Keratinocyte (primary cell): ENCODE data around the gene DENND4B. TPM values are rescaled to one million over a fixed set of nuclear protein-coding genes. Genes with fewer than 3 reads are reported as not detected.

Source experiments
- DNase-seq: peaks from one replicate; pipeline ENCODE4 v3.0.0-alpha.2; 2011; ENCODE audit warnings: low read depth, missing footprints, low spot score
- FAIRE-seq: peaks from 2 replicates; lab custom pipeline; 2011; peaks lifted over from hg19 to GRCh38; lab: Jason Lieb, UNC
- H2AFZ ChIP-seq: 2 replicates; pipeline ENCODE4 v1.6.0; 2012; ENCODE audit warnings: low read length, control low read depth, inconsistent platforms; ENCODE audit not compliant: control insufficient read depth
- H3K27ac ChIP-seq: 2 replicates; pipeline ENCODE4 v1.5.1; 2011; ENCODE audit warnings: low read length; ENCODE audit not compliant: control insufficient read depth, insufficient read depth
- H3K27me3 ChIP-seq: 3 replicates; pipeline ENCODE4 v1.6.0; 2011; ENCODE audit warnings: low read length; ENCODE audit not compliant: control insufficient read depth, insufficient read depth; ENCODE audit errors: extremely low read depth
- H3K36me3 ChIP-seq, 2 experiments: 2 replicates in 1 of 2; 3 replicates in 1 of 2; pipeline ENCODE4 v1.5.1; 2011; ENCODE audit warnings: low read length in 2 of 2, mild to moderate bottlenecking in 1 of 2; ENCODE audit not compliant: control insufficient read depth in 2 of 2, insufficient read depth in 2 of 2; ENCODE audit errors: extremely low read depth in 1 of 2
- H3K4me1 ChIP-seq: 3 replicates; pipeline ENCODE4 v1.5.1; 2011; ENCODE audit warnings: low read length; ENCODE audit not compliant: control insufficient read depth, insufficient read depth; ENCODE audit errors: extremely low read depth
- H3K4me2 ChIP-seq: 3 replicates; pipeline ENCODE4 v1.6.0; 2011; ENCODE audit warnings: low read depth, low read length; ENCODE audit not compliant: control insufficient read depth, insufficient read depth; ENCODE audit errors: extremely low read depth
- H3K4me3 ChIP-seq, 3 experiments: fragments of 200-600 bp in 1 of 3; sonication (generic) in 1 of 3; 2 replicates in 2 of 3; 3 replicates in 1 of 3; pipeline ENCODE4 v1.5.1; 2011 to 2016; ENCODE audit warnings: low read length in 3 of 3, mild to moderate bottlenecking in 3 of 3, control low read depth in 2 of 3, inconsistent platforms in 1 of 3, low read depth in 1 of 3, mixed read lengths in 1 of 3, mixed run types in 1 of 3, moderate library complexity in 1 of 3; ENCODE audit not compliant: control insufficient read depth in 2 of 3, insufficient read depth in 2 of 3; ENCODE audit errors: extremely low read depth in 1 of 3
- H3K79me2 ChIP-seq: 2 replicates; pipeline ENCODE4 v1.6.0; 2012; ENCODE audit warnings: low read length; ENCODE audit not compliant: control insufficient read depth, insufficient read depth
- H3K9ac ChIP-seq: 3 replicates; pipeline ENCODE4 v1.6.0; 2011; ENCODE audit warnings: low read length; ENCODE audit not compliant: control insufficient read depth, insufficient read depth; ENCODE audit errors: extremely low read depth
- H3K9me1 ChIP-seq: 3 replicates; pipeline ENCODE4 v1.6.0; 2011; ENCODE audit warnings: low read length; ENCODE audit not compliant: control insufficient read depth, insufficient read depth; ENCODE audit errors: extremely low read depth
- H3K9me3 ChIP-seq: 2 replicates; pipeline ENCODE4 v1.5.1; 2012; ENCODE audit warnings: low read depth, low read length; ENCODE audit not compliant: control insufficient read depth
- H4K20me1 ChIP-seq: 3 replicates; pipeline ENCODE4 v1.6.0; 2011; ENCODE audit warnings: low read length; ENCODE audit not compliant: control insufficient read depth, insufficient read depth; ENCODE audit errors: extremely low read depth
- EZH2 ChIP-seq: IDR thresholded peaks from one replicate; pipeline ENCODE4 v1.6.1; 2012; ENCODE audit warnings: inconsistent platforms, mild to moderate bottlenecking, low read length, moderate library complexity
- dilution Hi-C: fragments of 300-500 bp; cut with MboI; formaldehyde crosslinking; loops from one replicate; pipeline ENCODE4 v1.7.0; 2020; ENCODE audit warnings: low sequenced_read_pairs; ENCODE audit not compliant: extremely low pct_ligation_motif_present
- polyA plus RNA-seq, 5 experiments: library from polyadenylated mRNA; depleted of rRNA in 3 of 5; stranded (reverse) in 3 of 5; stranded (forward) in 1 of 5; unstranded in 1 of 5; fragments of >200 nt; gene quantifications; 1 replicate in 1 of 5; 2 replicates in 3 of 5; 3 replicates in 1 of 5; pipeline versions ENCODE4 v1.2.1 to v1.2.3, GENCODE V29; 2011 to 2012; ENCODE audit warnings: missing spikeins in 2 of 5, low read depth in 1 of 5, low replicate concordance in 1 of 5
- TF ChIP-seq, protein P1 (sequence below), 3 experiments: IDR thresholded peaks in 1 of 3; conservative IDR thresholded peaks in 1 of 3; optimal IDR thresholded peaks in 1 of 3; 2 replicates in 2 of 3; 3 replicates in 1 of 3; pipeline versions ENCODE3 to v1.5.1; 2011; ENCODE audit warnings: low read length in 3 of 3, mild to moderate bottlenecking in 3 of 3, moderate library complexity in 2 of 3, control low read depth in 1 of 3, inconsistent platforms in 1 of 3; ENCODE audit not compliant: insufficient read depth in 2 of 3; ENCODE audit errors: extremely low read depth in 1 of 3

Gene DENND4B
- polyA plus RNA-seq, 1 donor (not counting 4 experiments of a cell fraction or from before 2014, with no cell fraction given) = 7.9 TPM

DNA sequence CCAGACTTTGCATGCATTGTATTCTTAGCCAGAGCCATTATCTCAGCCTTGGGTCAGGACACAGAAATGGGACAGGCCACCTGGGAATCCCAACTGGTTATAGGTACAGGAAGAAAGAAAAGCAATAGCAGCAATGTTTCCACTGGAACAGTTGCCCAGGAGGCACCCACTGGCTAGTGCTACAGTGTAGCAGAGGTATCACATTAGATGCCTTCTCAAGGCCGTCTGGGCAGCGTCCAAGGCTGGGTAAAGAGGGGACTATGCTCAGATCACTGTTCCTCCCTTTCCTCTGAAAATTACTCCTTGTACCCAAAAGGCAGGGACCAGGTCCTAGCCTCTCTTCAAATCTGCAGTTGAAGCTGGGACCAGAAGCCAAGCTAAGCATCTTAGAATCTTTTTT is 23.8 kb upstream of the DENND4B start:
- no peak overlapping the region for H3K4me3 ChIP-seq
- TF ChIP-seq EZH2 = no peak
- TF ChIP-seq, protein P1, sequence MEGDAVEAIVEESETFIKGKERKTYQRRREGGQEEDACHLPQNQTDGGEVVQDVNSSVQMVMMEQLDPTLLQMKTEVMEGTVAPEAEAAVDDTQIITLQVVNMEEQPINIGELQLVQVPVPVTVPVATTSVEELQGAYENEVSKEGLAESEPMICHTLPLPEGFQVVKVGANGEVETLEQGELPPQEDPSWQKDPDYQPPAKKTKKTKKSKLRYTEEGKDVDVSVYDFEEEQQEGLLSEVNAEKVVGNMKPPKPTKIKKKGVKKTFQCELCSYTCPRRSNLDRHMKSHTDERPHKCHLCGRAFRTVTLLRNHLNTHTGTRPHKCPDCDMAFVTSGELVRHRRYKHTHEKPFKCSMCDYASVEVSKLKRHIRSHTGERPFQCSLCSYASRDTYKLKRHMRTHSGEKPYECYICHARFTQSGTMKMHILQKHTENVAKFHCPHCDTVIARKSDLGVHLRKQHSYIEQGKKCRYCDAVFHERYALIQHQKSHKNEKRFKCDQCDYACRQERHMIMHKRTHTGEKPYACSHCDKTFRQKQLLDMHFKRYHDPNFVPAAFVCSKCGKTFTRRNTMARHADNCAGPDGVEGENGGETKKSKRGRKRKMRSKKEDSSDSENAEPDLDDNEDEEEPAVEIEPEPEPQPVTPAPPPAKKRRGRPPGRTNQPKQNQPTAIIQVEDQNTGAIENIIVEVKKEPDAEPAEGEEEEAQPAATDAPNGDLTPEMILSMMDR (optimal IDR thresholded peaks at IDR 0.05 in 1 of 3, IDR thresholded peaks at IDR 0.05 in 1 of 3, conservative IDR thresholded peaks at IDR 0.05 in 1 of 3; ENCODE audit: extremely low read depth in 1 of 3, insufficient read depth in 2 of 3, low read length in 3 of 3) = no peak
- no peak overlapping the region for H3K27ac ChIP-seq
- H3K9ac ChIP-seq = no peak overlapping the region
- H3K36me3 ChIP-seq = peaks cover 2 to 16% of the 10 kb centered on the region in 2 experiments
- no peaks in the 10 kb centered on the region for H3K9me1 ChIP-seq
- DNase-seq (no peak), FAIRE-seq (no peak)
- H4K20me1 ChIP-seq = no peaks in the 10 kb centered on the region
- H3K4me2 ChIP-seq = no peak overlapping the region
- dilution Hi-C loops = no loop called here
- no peaks in the 10 kb centered on the region for H3K9me3 ChIP-seq
- H2AFZ ChIP-seq = no peak overlapping the region
- H3K27me3 ChIP-seq = no peaks in the 10 kb centered on the region
- H3K79me2 ChIP-seq = no peaks in the 10 kb centered on the region
- peaks cover 16% of the 10 kb centered on the region for H3K4me1 ChIP-seq

DNA sequence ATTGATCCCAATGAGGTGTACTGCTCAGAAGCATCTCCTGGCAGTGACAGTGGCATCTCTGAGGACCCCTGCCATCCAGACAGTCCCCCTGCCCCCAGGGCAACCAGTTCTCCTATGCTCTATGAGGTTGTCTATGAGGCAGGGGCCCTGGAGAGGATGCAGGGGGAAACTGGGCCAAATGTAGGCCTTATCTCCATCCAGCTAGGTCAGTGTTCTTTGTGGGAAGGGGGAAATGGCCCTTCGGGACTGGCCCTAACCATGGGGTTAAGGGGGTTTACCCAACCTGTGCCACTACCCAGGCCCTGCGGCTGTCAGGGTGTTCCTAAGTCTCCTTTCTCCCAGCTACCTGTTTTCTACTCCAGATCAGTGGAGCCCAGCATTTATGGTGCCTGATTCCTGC is 22.5 kb upstream of the DENND4B start:
- dilution Hi-C loops = no loop called here
- H3K9me3 ChIP-seq = no peaks in the 10 kb centered on the region
- peaks cover 0 to 9% of the 10 kb centered on the region in 2 experiments for H3K36me3 ChIP-seq
- H4K20me1 ChIP-seq = no peaks in the 10 kb centered on the region
- H3K27ac ChIP-seq = no peak overlapping the region
- no peaks in the 10 kb centered on the region for H3K79me2 ChIP-seq
- no peak overlapping the region for H3K4me3 ChIP-seq
- TF ChIP-seq, protein P1 (optimal IDR thresholded peaks at IDR 0.05 in 1 of 3, IDR thresholded peaks at IDR 0.05 in 1 of 3, conservative IDR thresholded peaks at IDR 0.05 in 1 of 3; ENCODE audit: extremely low read depth in 1 of 3, insufficient read depth in 2 of 3, low read length in 3 of 3) = no peak
- TF ChIP-seq EZH2 = no peak
- FAIRE-seq (no peak), DNase-seq (no peak)
- H3K4me1 ChIP-seq = peaks cover 21% of the 10 kb centered on the region
- H2AFZ ChIP-seq = no peak overlapping the region
- H3K9ac ChIP-seq = no peak overlapping the region
- no peaks in the 10 kb centered on the region for H3K27me3 ChIP-seq
- no peaks in the 10 kb centered on the region for H3K9me1 ChIP-seq
- H3K4me2 ChIP-seq = peak overlapping the region; percentile 92
